Heart right ventricle (tissue), 16 donors: ENCODE data around the gene YIPF1. TPM values are rescaled to one million over a fixed set of nuclear protein-coding genes. Genes with fewer than 3 reads are reported as not detected.

Experiments
- ATAC-seq, 8 donors: fragments of 200-7000 bp; cut with Tn5 transposase; one replicate each; pipeline ENCODE4 v1.9.1; 2020; ENCODE audit warnings: mild to moderate bottlenecking in 8 of 8, moderate library complexity in 8 of 8, moderate number of reproducible peaks in 1 of 8
- DNase-seq, 2 donors: peaks; one replicate each; pipeline ENCODE4 v3.0.0-alpha.2; 2020
- H3K27ac ChIP-seq, 10 donors: fragments of 200-600 bp; sonication (generic) in 2 of 10; one replicate each; pipeline versions ENCODE4 v1.5.0 to v1.8.0; 2020 to 2022; ENCODE audit warnings: mild to moderate bottlenecking in 3 of 10
- H3K27me3 ChIP-seq, 7 donors: fragments of 200-600 bp; one replicate each; pipeline ENCODE4 v1.8.0; 2021 to 2022; ENCODE audit warnings: mild to moderate bottlenecking in 2 of 7
- H3K36me3 ChIP-seq, 9 donors: fragments of 200-600 bp; sonication (generic) in 1 of 9; one replicate each; pipeline versions ENCODE4 v1.5.0 to v1.8.0; 2020 to 2022; ENCODE audit warnings: mild to moderate bottlenecking in 2 of 9
- H3K4me1 ChIP-seq, 9 donors: fragments of 200-600 bp; sonication (generic) in 1 of 9; one replicate each; pipeline versions ENCODE4 v1.5.0 to v1.8.0; 2020 to 2022; ENCODE audit warnings: mild to moderate bottlenecking in 4 of 9
- H3K4me3 ChIP-seq, 10 donors: fragments of 200-600 bp; sonication (generic) in 2 of 10; one replicate each; pipeline versions ENCODE4 v1.5.0 to v1.8.0; 2020 to 2022; ENCODE audit warnings: mild to moderate bottlenecking in 7 of 10, moderate library complexity in 2 of 10
- H3K9me3 ChIP-seq, 11 donors: fragments of 200-600 bp in 10 of 11; sonication (generic) in 2 of 11; one replicate each; pipeline versions ENCODE4 v1.5.0 to v1.8.0; 2013 to 2022; ENCODE audit warnings: mild to moderate bottlenecking in 2 of 11, control low read depth in 1 of 11, moderate library complexity in 1 of 11
- WGBS, 2 donors: extraction: QIAGEN DNeasy Blood & Tissue Kit; methylation state at CpG; one replicate each; pipeline ENCODE4 v1.1.7; 2013; ENCODE audit warnings: inconsistent platforms in 1 of 2; 5-methylcytosine and 5-hydroxymethylcytosine counted together
- intact Hi-C, 10 donors: fragments of 100-400 bp; cut with DNase I; formaldehyde crosslinking; loops; one replicate each; pipeline versions ENCODE4 v1.11.1 to v1.14.2; 2022
- polyA plus RNA-seq, 2 donors: library from polyadenylated mRNA; stranded (reverse); fragments of 200-250 nt; gene quantifications; one replicate each; pipeline ENCODE4 v1.2.3, GENCODE V29; 2013
- total RNA-seq, 10 donors: library from RNA; stranded (reverse); fragmentation: NEBNext Ultra II Directional in 3 of 10; extraction: Animal tissue kit (Norgen Biotek cat#: 25700) in 3 of 10; gene quantifications; one replicate each; pipeline versions ENCODE4 v1.2.1 to v1.2.4, GENCODE V29; 2021 to 2023
- TF ChIP-seq, protein P1 (sequence below), 9 donors: fragments of 200-600 bp; sonication (generic) in 2 of 9; IDR thresholded peaks; one replicate each; pipeline versions ENCODE4 v1.5.0 to v1.8.0; 2021 to 2022; ENCODE audit warnings: antibody characterized with exemption in 9 of 9, mild to moderate bottlenecking in 5 of 9, moderate library complexity in 1 of 9
- donor health status: Arrhythmogenic right ventricular cardiomyopathy.
- donor health status: ischemic (EF 13 %, LVEDD 7.1; RV severe dilation, severe dysfunction).
- donor health status: healthy with polysubstance abuse.
- donor health status: DM: no; HTN: yes; CAD: no.
- donor health status: DM: no; HTN: no; CAD: no.
- donor health status: ischemic (EF 25% LVEDD 6.9; RV normal size, moderate dysfunction).
- donor health status: ischemic (EF 25% LVEDD 5.7; RV mildly dilated, moderate dysfunction).
- donor health status: healthy.
- donor health status: DM: yes; HTN: yes; CAD: no.
- donor health status: Ischemic cardiomyopathy.
- donor health status: ischemic (EF 35%, LVEDD 5.7; RV mildly dilated, moderate dysfunction).
- donor health status: nonischemic (EF 11% LVEDD 7.7; RV severe dilation, severe dysfunction).
- donor health status: DM: yes; HTN: yes; CAD: no.
- donor health status: PGD.
- donor health status: ischemic (EF 29% LVEDD 5.4; RV normal size, mild dysfunction).
- donor health status: nonischemic (EF 23%, LVEDD 6.1; RV moderate dilation, normal function).

Gene YIPF1
- total and polyA plus RNA-seq, 12 donors, result 9.6 to 22.1 (median 13.2) TPM

DNA sequence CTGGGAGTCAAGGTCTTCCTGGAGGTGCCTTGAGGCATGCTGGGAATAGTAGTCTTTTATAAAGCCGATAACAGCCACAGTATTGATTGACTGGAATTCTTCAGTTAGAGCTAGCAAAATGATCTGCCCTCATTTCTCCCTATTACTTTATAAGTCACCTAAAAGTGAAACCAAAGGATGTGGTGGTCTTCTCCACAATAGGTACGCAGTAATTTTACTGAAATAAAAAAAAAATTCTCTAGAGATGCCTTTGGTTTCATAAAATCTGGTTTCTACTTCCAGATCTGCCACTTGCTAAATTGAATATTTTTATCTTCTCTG, 51.0 kb downstream of the YIPF1 start:
- DNase-seq (no peak), ATAC-seq (no peak)
- peak overlapping the region in 9 of 10 donors; percentile 52 to 97 (median 76) for H3K4me3 ChIP-seq
- WGBS, 2 donors, result 6 to 13% methylated on average over 2 of the region's 2 CpGs
- no peaks in the 10 kb centered on the region for H3K36me3 ChIP-seq
- peaks cover 0 to 21% (median 5%) of the 10 kb centered on the region in 11 donors for H3K9me3 ChIP-seq
- TF ChIP-seq, protein P1, sequence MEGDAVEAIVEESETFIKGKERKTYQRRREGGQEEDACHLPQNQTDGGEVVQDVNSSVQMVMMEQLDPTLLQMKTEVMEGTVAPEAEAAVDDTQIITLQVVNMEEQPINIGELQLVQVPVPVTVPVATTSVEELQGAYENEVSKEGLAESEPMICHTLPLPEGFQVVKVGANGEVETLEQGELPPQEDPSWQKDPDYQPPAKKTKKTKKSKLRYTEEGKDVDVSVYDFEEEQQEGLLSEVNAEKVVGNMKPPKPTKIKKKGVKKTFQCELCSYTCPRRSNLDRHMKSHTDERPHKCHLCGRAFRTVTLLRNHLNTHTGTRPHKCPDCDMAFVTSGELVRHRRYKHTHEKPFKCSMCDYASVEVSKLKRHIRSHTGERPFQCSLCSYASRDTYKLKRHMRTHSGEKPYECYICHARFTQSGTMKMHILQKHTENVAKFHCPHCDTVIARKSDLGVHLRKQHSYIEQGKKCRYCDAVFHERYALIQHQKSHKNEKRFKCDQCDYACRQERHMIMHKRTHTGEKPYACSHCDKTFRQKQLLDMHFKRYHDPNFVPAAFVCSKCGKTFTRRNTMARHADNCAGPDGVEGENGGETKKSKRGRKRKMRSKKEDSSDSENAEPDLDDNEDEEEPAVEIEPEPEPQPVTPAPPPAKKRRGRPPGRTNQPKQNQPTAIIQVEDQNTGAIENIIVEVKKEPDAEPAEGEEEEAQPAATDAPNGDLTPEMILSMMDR (IDR thresholded peaks at IDR 0.05), result no peak
- H3K27me3 ChIP-seq, result peaks cover 0 to 5% (median 0%) of the 10 kb centered on the region in 7 donors
- intact Hi-C loops, result loop anchor here in 1 of 10 donors (5.0 kb wide), 1 partner anchor 109 kb away; the partner anchor contains the start of genes IFT25 and LRRC42
- peak overlapping the region in 9 of 10 donors; percentile 89 to 99 (median 96) for H3K27ac ChIP-seq
- H3K4me1 ChIP-seq, result peaks cover 0 to 15% (median 10%) of the 10 kb centered on the region in 9 donors

- peak; percentile 98 to 99 (median 99) for ATAC-seq
- TF ChIP-seq, protein P1 (IDR thresholded peaks at IDR 0.05), result peak in 5 of 9 donors; percentile 17 to 47 (median 28)
- Histone ChIP-seq H3K27me3 (peaks cover 0 to 5% (median 0%) of the 10 kb centered on the region in 7 donors), H3K4me1 (peaks cover 0 to 15% (median 10%) of the 10 kb centered on the region in 9 donors), H3K36me3 (no peaks in the 10 kb centered on the region), H3K4me3 (peak within 1 kb of the TSS; percentile 52 to 97 (median 76)), H3K9me3 (peaks cover 0 to 20% (median 5%) of the 10 kb centered on the region in 11 donors), H3K27ac (peak within 1 kb of the TSS; percentile 89 to 99 (median 97))
- peak; percentile 86 to 95 for DNase-seq
- intact Hi-C loops, result loop anchor here in 1 of 10 donors (5.0 kb wide), 1 partner anchor 109 kb away; the partner anchor contains the start of genes IFT25 and LRRC42
- 0 to 1% methylated on average over 55 to 59 of the region's 59 CpGs for WGBS, 2 donors
These were observed 51.5 kb downstream of the YIPF1 start, which contains the start of gene NDC1 for GRCh38 chr1:53837924-53838653. Gene NDC1, minus strand, starts transcription at chr1:53838296. Its CDS starts 35 bp downstream, at chr1:53838261.

DNA sequence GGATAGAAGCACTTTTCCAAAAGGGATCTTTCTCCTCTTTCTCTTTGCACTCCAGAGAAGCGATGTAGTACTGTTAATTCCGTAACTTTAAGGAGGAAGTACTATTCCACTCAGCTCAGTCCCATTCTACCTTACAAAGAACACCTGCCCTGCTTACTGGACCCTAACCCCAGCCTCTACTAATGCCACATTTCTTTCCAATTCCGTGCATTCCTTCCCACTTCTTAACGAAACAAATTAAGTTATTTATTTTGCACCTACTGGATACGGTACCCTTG, 52.0 kb downstream of the YIPF1 start:
- intact Hi-C loops, result loop anchor here in 1 of 10 donors (5.0 kb wide), 1 partner anchor 110 kb away; the partner anchor contains the start of genes IFT25 and LRRC42
- peak overlapping the region in 9 of 10 donors; percentile 89 to 99 (median 96) for H3K27ac ChIP-seq

DNA sequence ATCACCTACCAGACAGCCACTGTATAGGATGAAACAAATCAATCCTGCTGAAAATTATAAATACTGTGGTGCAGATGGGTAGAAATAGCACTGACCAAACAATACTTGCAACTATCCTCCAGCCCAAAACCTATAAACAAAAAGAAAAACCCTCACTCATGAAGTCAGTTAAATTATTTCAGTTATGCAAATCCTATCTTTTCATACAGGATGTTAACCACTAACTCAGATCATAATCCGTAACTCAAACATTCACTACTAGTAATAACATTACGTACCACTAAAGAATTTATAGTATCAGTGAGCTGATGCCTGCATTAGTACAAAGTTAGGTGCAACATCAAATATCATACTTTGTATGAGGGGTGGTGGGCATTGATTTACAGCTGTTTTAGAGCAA, 54.1 kb downstream of the YIPF1 start:
- ATAC-seq (no peak), DNase-seq (no peak)
- 87 to 92% methylated on average over 2 of the region's 2 CpGs for WGBS, 2 donors
- no peaks in the 10 kb centered on the region for H3K27me3 ChIP-seq
- no peak overlapping the region for H3K4me3 ChIP-seq
- H3K27ac ChIP-seq, result no peak overlapping the region
- H3K36me3 ChIP-seq, result peaks cover 0 to 11% (median 0%) of the 10 kb centered on the region in 9 donors
- intact Hi-C loops, result loop anchor here in 1 of 10 donors (5.0 kb wide), 1 partner anchor 112 kb away; the partner anchor contains the start of genes IFT25 and LRRC42
- peaks cover 0 to 15% (median 10%) of the 10 kb centered on the region in 9 donors for H3K4me1 ChIP-seq
- H3K9me3 ChIP-seq, result no peaks in the 10 kb centered on the region
- TF ChIP-seq, protein P1 (IDR thresholded peaks at IDR 0.05), result no peak

More for the DNA sequence above, 52.0 kb downstream of the YIPF1 start:
- peaks cover 0 to 5% (median 0%) of the 10 kb centered on the region in 7 donors for H3K27me3 ChIP-seq
- H3K4me1 ChIP-seq, result peaks cover 0 to 15% (median 10%) of the 10 kb centered on the region in 9 donors
- peaks cover 0 to 16% (median 5%) of the 10 kb centered on the region in 11 donors for H3K9me3 ChIP-seq
- DNase-seq, result no peak
- TF ChIP-seq, protein P1 (IDR thresholded peaks at IDR 0.05), result no peak
- ATAC-seq, result no peak
- peak overlapping the region; percentile 52 to 97 (median 76) for H3K4me3 ChIP-seq
- H3K36me3 ChIP-seq, result no peaks in the 10 kb centered on the region
- WGBS, 2 donors, result 0 to 1% methylated on average over 5 of the region's 5 CpGs
